ENCODE results near the gene PLCD4. TPM values are rescaled to one million over a fixed set of nuclear protein-coding genes. Genes with fewer than 3 reads are reported as not detected.

PLCD4 gene
- total and polyA plus RNA-seq, 2 donors from 2014 or later = 11.0 to 30.4 TPM

DNA sequence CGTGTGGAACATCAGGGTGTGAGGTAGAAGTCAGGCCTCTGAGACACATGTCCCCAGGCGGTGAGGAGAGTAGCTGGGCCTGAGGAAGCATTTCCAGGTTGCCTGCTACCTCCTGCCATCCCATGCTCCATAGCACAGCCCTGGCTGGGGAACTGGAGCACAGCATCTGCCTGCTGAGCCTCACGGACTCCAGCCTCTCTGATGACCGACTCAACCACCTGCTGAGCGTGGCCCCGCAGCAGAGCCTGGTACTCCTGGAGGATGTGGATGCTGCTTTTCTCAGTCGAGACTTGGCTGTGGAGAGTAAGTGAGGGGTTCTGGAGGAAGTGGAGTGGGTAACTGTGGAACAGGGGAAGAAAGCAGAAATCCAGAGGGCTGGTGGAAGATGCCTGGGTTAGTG is 54.7 kb downstream of the PLCD4 start:
- Histone ChIP-seq H3K4me3 (ENCODE audit: low read length in 3 of 3) (no peak overlapping the region), H3K9me3 (ENCODE audit: control insufficient read depth in 2 of 3, insufficient read depth in 1 of 3, low read length in 3 of 3) (no peaks in the 10 kb centered on the region), H3K27me3 (ENCODE audit: control insufficient read depth, insufficient read depth, low read length) (no peaks in the 10 kb centered on the region), H3K27ac (ENCODE audit: low read depth in 2 of 2, low read length in 2 of 2) (no peak overlapping the region), H3K36me3 (ENCODE audit: control insufficient read depth in 2 of 3, insufficient read depth in 3 of 3, low read length in 3 of 3) (peaks cover 2 to 56% (median 25%) of the 10 kb centered on the region in 3 donors), H3K4me1 (ENCODE audit: control insufficient read depth in 2 of 3, insufficient read depth in 2 of 3, low read depth in 1 of 3, low read length in 3 of 3) (peaks cover 0 to 11% (median 0%) of the 10 kb centered on the region in 3 donors), H3K9ac (ENCODE audit: low read length in 3 of 3) (no peak overlapping the region)
- intact Hi-C loops (cut with DNase I) = no loop called here
- no peak for DNase-seq
- no peak for TF ChIP-seq CTCF (IDR thresholded peaks at IDR 0.05; ENCODE audit: borderline replicate concordance, extremely low read depth, insufficient read depth)
- no peak for FAIRE-seq

GRCh38 chr2:218662827-218663226 is 55.1 kb downstream of the PLCD4 start:
- TF ChIP-seq CTCF (IDR thresholded peaks at IDR 0.05; ENCODE audit: borderline replicate concordance, extremely low read depth, insufficient read depth) = no peak
- DNase-seq (no peak), FAIRE-seq (no peak)
- intact Hi-C loops (cut with DNase I) = no loop called here
- H3K9ac ChIP-seq (ENCODE audit: low read length in 3 of 3) = no peak overlapping the region
- no peak overlapping the region for H3K4me3 ChIP-seq (ENCODE audit: low read length in 3 of 3)
- H3K9me3 ChIP-seq (ENCODE audit: control insufficient read depth in 2 of 3, insufficient read depth in 1 of 3, low read length in 3 of 3) = no peaks in the 10 kb centered on the region
- H3K36me3 ChIP-seq (ENCODE audit: control insufficient read depth in 2 of 3, insufficient read depth in 3 of 3, low read length in 3 of 3) = peaks cover 2 to 60% (median 28%) of the 10 kb centered on the region in 3 donors
- H3K27ac ChIP-seq (ENCODE audit: low read depth in 2 of 2, low read length in 2 of 2) = no peak overlapping the region
- no peaks in the 10 kb centered on the region for H3K27me3 ChIP-seq (ENCODE audit: control insufficient read depth, insufficient read depth, low read length)
- peaks cover 0 to 11% (median 0%) of the 10 kb centered on the region in 3 donors for H3K4me1 ChIP-seq (ENCODE audit: control insufficient read depth in 2 of 3, insufficient read depth in 2 of 3, low read depth in 1 of 3, low read length in 3 of 3)

GRCh38 chr2:218663901-218664300 is 56.2 kb downstream of the PLCD4 start:
- TF ChIP-seq CTCF (IDR thresholded peaks at IDR 0.05; ENCODE audit: borderline replicate concordance, extremely low read depth, insufficient read depth) = no peak
- H3K27ac ChIP-seq (ENCODE audit: low read depth in 2 of 2, low read length in 2 of 2) = no peak overlapping the region
- DNase-seq (no peak), FAIRE-seq (no peak)
- H3K36me3 ChIP-seq (ENCODE audit: control insufficient read depth in 2 of 3, insufficient read depth in 3 of 3, low read length in 3 of 3) = peaks cover 2 to 66% (median 31%) of the 10 kb centered on the region in 3 donors
- H3K9ac ChIP-seq (ENCODE audit: low read length in 3 of 3) = no peak overlapping the region
- H3K4me1 ChIP-seq (ENCODE audit: control insufficient read depth in 2 of 3, insufficient read depth in 2 of 3, low read depth in 1 of 3, low read length in 3 of 3) = peaks cover 0 to 6% (median 0%) of the 10 kb centered on the region in 3 donors
- no peaks in the 10 kb centered on the region for H3K9me3 ChIP-seq (ENCODE audit: control insufficient read depth in 2 of 3, insufficient read depth in 1 of 3, low read length in 3 of 3)
- H3K4me3 ChIP-seq (ENCODE audit: low read length in 3 of 3) = no peak overlapping the region
- no peaks in the 10 kb centered on the region for H3K27me3 ChIP-seq (ENCODE audit: control insufficient read depth, insufficient read depth, low read length)
- intact Hi-C loops (cut with DNase I) = no loop called here

GRCh38 chr2:218664653-218665052 is 57.0 kb downstream of the PLCD4 start:
- no peaks in the 10 kb centered on the region for H3K9me3 ChIP-seq (ENCODE audit: control insufficient read depth in 2 of 3, insufficient read depth in 1 of 3, low read length in 3 of 3)
- H3K36me3 ChIP-seq (ENCODE audit: control insufficient read depth in 2 of 3, insufficient read depth in 3 of 3, low read length in 3 of 3) = peaks cover 4 to 66% (median 31%) of the 10 kb centered on the region in 3 donors
- peaks cover 0 to 6% (median 0%) of the 10 kb centered on the region in 3 donors for H3K4me1 ChIP-seq (ENCODE audit: control insufficient read depth in 2 of 3, insufficient read depth in 2 of 3, low read depth in 1 of 3, low read length in 3 of 3)
- no peaks in the 10 kb centered on the region for H3K27me3 ChIP-seq (ENCODE audit: control insufficient read depth, insufficient read depth, low read length)
- no peak overlapping the region for H3K27ac ChIP-seq (ENCODE audit: low read depth in 2 of 2, low read length in 2 of 2)
- intact Hi-C loops (cut with DNase I) = no loop called here
- no peak for TF ChIP-seq CTCF (IDR thresholded peaks at IDR 0.05; ENCODE audit: borderline replicate concordance, extremely low read depth, insufficient read depth)
- H3K9ac ChIP-seq (ENCODE audit: low read length in 3 of 3) = no peak overlapping the region
- DNase-seq (no peak), FAIRE-seq (no peak)
- H3K4me3 ChIP-seq (ENCODE audit: low read length in 3 of 3) = no peak overlapping the region
